Endothelial cell of umbilical vein (primary cell): ENCODE results near the gene FAM193B. TPM values are rescaled to one million over a fixed set of nuclear protein-coding genes. Genes with fewer than 3 reads are reported as not detected.

ENCODE experiments used
- BruUV-seq: library from RNA; stranded (reverse); fragments of 400-500 nt; replicated peaks from 2 replicates; lab custom pipeline; 2021; lab: Mats Ljungman, UMichigan
- CTCF ChIA-PET: fragments of 300-600, 350-600 bp; sonication (Branson Sonifier 250); formaldehyde crosslinking; loops from one replicate; lab custom pipeline; 2021; ENCODE audit warnings: antibody characterized with exemption, inconsistent platforms; lab: Charles Lee
- POLR2A ChIA-PET: fragments of 300-600, 350-600 bp; sonication (Branson Sonifier 250); formaldehyde crosslinking; loops from one replicate; lab custom pipeline; 2021; ENCODE audit warnings: antibody characterized with exemption, inconsistent platforms; lab: Charles Lee
- DNase-seq: peaks from one replicate; pipeline ENCODE4 v3.0.0-alpha.2; 2011; ENCODE audit warnings: low read depth, low spot score
- FAIRE-seq: peaks from 2 replicates; lab custom pipeline; 2011; peaks lifted over from hg19 to GRCh38; lab: Jason Lieb, UNC
- H2AFZ ChIP-seq: 2 replicates; pipeline ENCODE4 v1.6.0; 2012; ENCODE audit warnings: low read depth, low read length, control low read depth, inconsistent platforms
- H3K27ac ChIP-seq: 2 replicates; pipeline ENCODE4 v1.5.1; 2011; ENCODE audit warnings: low read depth, mild to moderate bottlenecking, control low read depth, low read length, moderate library complexity; ENCODE audit not compliant: insufficient read depth
- H3K27me3 ChIP-seq, 2 experiments: 2 replicates each; pipeline versions ENCODE4 v1.6.0 to v1.6.1; 2011; ENCODE audit warnings: low read length in 2 of 2, mixed read lengths in 1 of 2; ENCODE audit not compliant: control insufficient read depth in 2 of 2, insufficient read depth in 2 of 2
- H3K36me3 ChIP-seq, 2 experiments: 2 replicates in 1 of 2; 3 replicates in 1 of 2; pipeline ENCODE4 v1.5.1; 2011; ENCODE audit warnings: low read length in 2 of 2, mild to moderate bottlenecking in 1 of 2, moderate library complexity in 1 of 2; ENCODE audit not compliant: control insufficient read depth in 2 of 2, insufficient read depth in 2 of 2; ENCODE audit errors: extremely low read depth in 1 of 2
- H3K4me1 ChIP-seq: 3 replicates; pipeline ENCODE4 v1.5.1; 2011; ENCODE audit warnings: mild to moderate bottlenecking, low read length; ENCODE audit not compliant: control insufficient read depth, insufficient read depth; ENCODE audit errors: extremely low read depth
- H3K4me2 ChIP-seq: 2 replicates; pipeline ENCODE4 v1.6.1; 2011; ENCODE audit warnings: low read length, control low read depth, mixed read lengths; ENCODE audit not compliant: insufficient read depth
- H3K4me3 ChIP-seq, 3 experiments: fragments of 200-600 bp in 1 of 3; sonication (generic), shearing (Covaris generic) in 1 of 3; replicated peaks in 1 of 3; 2 replicates each; pipeline ENCODE4 v1.5.1; 2011 to 2016; ENCODE audit warnings: control low read depth in 3 of 3, low read length in 3 of 3, mild to moderate bottlenecking in 2 of 3, inconsistent platforms in 1 of 3, low read depth in 1 of 3, moderate library complexity in 1 of 3; ENCODE audit not compliant: insufficient read depth in 1 of 3
- H3K79me2 ChIP-seq: 2 replicates; pipeline ENCODE4 v1.6.0; 2012; ENCODE audit warnings: low read length, inconsistent platforms; ENCODE audit not compliant: control insufficient read depth, insufficient read depth
- H3K9ac ChIP-seq: replicated peaks from 2 replicates; pipeline ENCODE3; 2011; ENCODE audit warnings: low read length, control low read depth; ENCODE audit not compliant: insufficient read depth; ENCODE audit errors: extremely low read depth
- H3K9me1 ChIP-seq: replicated peaks from 3 replicates; pipeline ENCODE4 v1.6.0; 2011; ENCODE audit warnings: mild to moderate bottlenecking, low read length; ENCODE audit not compliant: control insufficient read depth, insufficient read depth; ENCODE audit errors: extremely low read depth
- H3K9me3 ChIP-seq: replicated peaks from 2 replicates; pipeline ENCODE4 v1.5.1; 2012; ENCODE audit warnings: low read length, inconsistent platforms; ENCODE audit not compliant: control insufficient read depth, insufficient read depth
- H4K20me1 ChIP-seq: replicated peaks from 2 replicates; pipeline ENCODE3; 2011; ENCODE audit warnings: mild to moderate bottlenecking, low read length; ENCODE audit not compliant: control insufficient read depth, insufficient read depth; ENCODE audit errors: extremely low read depth
- EZH2 ChIP-seq: IDR thresholded peaks from 2 replicates; pipeline ENCODE4 v1.6.1; 2012; ENCODE audit warnings: borderline replicate concordance, low read depth, mild to moderate bottlenecking, moderate library complexity, low read length, inconsistent platforms; ENCODE audit not compliant: severe bottlenecking
- FOS ChIP-seq: IDR thresholded peaks from 2 replicates; pipeline ENCODE4 v1.6.1; 2011; ENCODE audit warnings: mild to moderate bottlenecking, low read length, moderate library complexity, borderline replicate concordance; ENCODE audit not compliant: insufficient read depth
- GATA2 ChIP-seq: IDR thresholded peaks from 2 replicates; pipeline ENCODE4 v1.7.0; 2011; ENCODE audit warnings: low read depth, mild to moderate bottlenecking, moderate library complexity, mixed read lengths, low read length; ENCODE audit not compliant: insufficient read length, insufficient read depth
- JUN ChIP-seq: IDR thresholded peaks from 2 replicates; pipeline ENCODE4 v1.6.1; 2011; ENCODE audit warnings: borderline replicate concordance, low read depth; ENCODE audit not compliant: insufficient read length, insufficient read depth
- MYC ChIP-seq: IDR thresholded peaks from one replicate; pipeline ENCODE4 v1.6.1; 2011; ENCODE audit warnings: mild to moderate bottlenecking, low read depth, low read length
- POLR2A ChIP-seq: IDR thresholded peaks from 2 replicates; pipeline ENCODE4 v1.6.1; 2012; ENCODE audit warnings: low read depth, mild to moderate bottlenecking, control low read depth, low read length
- POLR2AphosphoS5 ChIP-seq: IDR thresholded peaks from 2 replicates; pipeline ENCODE4 v1.6.1; 2012; ENCODE audit warnings: low read depth, mild to moderate bottlenecking, control low read depth, low read length, moderate library complexity; ENCODE audit not compliant: insufficient read depth
- dilution Hi-C: fragments of 300-500 bp; cut with MboI; formaldehyde crosslinking; loops from one replicate; pipeline ENCODE4 v1.15.0; 2019; ENCODE audit warnings: low sequenced_read_pairs; ENCODE audit not compliant: extremely low pct_ligation_motif_present
- intact Hi-C: fragments of 100-400 bp; cut with micrococcal nuclease; formaldehyde crosslinking; loops from one replicate; pipeline ENCODE4 v1.10.0; 2022
- polyA plus RNA-seq, 4 experiments: library from polyadenylated mRNA; depleted of rRNA in 3 of 4; stranded (reverse) in 3 of 4; unstranded in 1 of 4; fragments of >200 nt; gene quantifications; 2 replicates each; pipeline versions ENCODE4 v1.2.1 to v1.2.3, GENCODE V29; 2011 to 2012; ENCODE audit warnings: missing spikeins in 1 of 4
- total RNA-seq: library from RNA; stranded (reverse); gene quantifications from 2 replicates; pipeline ENCODE4 v1.2.3, GENCODE V29; 2021
- TF ChIP-seq, protein P1 (sequence below), 2 donors: IDR thresholded peaks; 1 replicate in 1 of 2; 2 replicates in 1 of 2; pipeline ENCODE4 v1.5.1; 2011; ENCODE audit warnings: low read length in 2 of 2, mild to moderate bottlenecking in 2 of 2, moderate library complexity in 2 of 2, control low read depth in 1 of 2, inconsistent platforms in 1 of 2, low read depth in 1 of 2; ENCODE audit not compliant: insufficient read depth in 1 of 2; ENCODE audit errors: extremely low read depth in 1 of 2
- TF ChIP-seq, protein P2 (sequence below): IDR thresholded peaks from 2 replicates; pipeline ENCODE4 v1.6.1; 2011; ENCODE audit not compliant: insufficient read depth, insufficient read length

FAM193B gene
- total and polyA plus RNA-seq, 2 donors (not counting 3 experiments of a cell fraction or from before 2014, with no cell fraction given) = 57.9 to 75.7 TPM

DNA sequence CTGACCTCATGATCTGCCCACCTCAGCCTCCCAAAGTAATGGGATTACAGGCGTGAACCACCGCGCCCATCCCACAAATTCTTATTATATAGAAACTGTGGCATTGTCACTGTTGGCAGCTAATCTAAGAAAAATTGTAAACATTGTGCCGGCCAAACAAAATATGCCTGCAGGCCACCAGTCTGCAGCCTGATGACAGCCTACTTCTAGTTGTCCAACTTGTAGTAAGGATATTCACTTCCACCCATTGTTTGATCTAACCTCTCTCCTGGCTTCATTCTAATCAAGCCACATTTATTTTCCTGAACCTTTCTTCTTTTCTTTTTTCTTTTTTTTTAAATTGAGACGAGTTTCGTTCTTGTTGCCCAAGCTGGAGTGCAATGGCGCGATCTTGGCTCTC, 24.0 kb upstream of the FAM193B start:
- intact Hi-C loops = no loop called here
- Histone ChIP-seq H2AFZ (no peak overlapping the region), H3K9ac (no peak overlapping the region), H3K4me1 (no peaks in the 10 kb centered on the region), H3K4me2 (no peak overlapping the region), H3K27me3 (peaks cover 0 to 1% of the 10 kb centered on the region in 2 experiments), H3K79me2 (no peaks in the 10 kb centered on the region), H3K9me1 (no peaks in the 10 kb centered on the region), H4K20me1 (no peaks in the 10 kb centered on the region), H3K9me3 (no peaks in the 10 kb centered on the region), H3K36me3 (no peaks in the 10 kb centered on the region), H3K27ac (no peak overlapping the region), H3K4me3 (no peak overlapping the region)
- FAIRE-seq (no peak), DNase-seq (no peak)
- CTCF ChIA-PET = interaction anchor here (0.6 kb wide), 1 partner anchor 611 kb away, joined by 3 read pairs; no protein-coding TSS in a partner anchor
- POLR2A ChIA-PET = no interaction called here
- BruUV-seq = no TSS peak
- TF ChIP-seq MYC = no peak
- no peak for TF ChIP-seq POLR2A
- dilution Hi-C loops = no loop called here

DNA sequence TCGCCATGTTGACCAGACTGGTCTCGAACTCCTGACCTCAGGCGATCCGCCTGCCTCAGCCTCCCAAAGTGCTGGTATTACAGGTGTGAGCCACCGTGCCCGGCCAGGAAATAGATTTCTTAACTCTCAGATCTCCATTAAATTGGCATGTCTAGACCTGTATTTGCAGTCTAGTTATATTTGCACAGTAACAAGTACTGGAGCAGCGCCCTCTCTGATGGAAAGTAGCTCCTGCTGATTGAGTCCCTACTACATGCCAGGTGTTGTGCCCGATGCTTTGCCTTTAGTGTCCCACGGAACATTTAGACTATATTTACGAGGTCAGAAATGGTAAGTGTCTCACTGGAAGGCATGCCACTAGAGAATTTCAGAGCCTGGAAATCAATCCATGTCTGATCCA, 21.8 kb upstream of the FAM193B start:
- no peaks in the 10 kb centered on the region for H3K36me3 ChIP-seq
- no peak overlapping the region for H3K4me3 ChIP-seq
- H4K20me1 ChIP-seq = no peaks in the 10 kb centered on the region
- no peaks in the 10 kb centered on the region for H3K79me2 ChIP-seq
- intact Hi-C loops = no loop called here
- H3K9ac ChIP-seq = no peak overlapping the region
- ChIA-PET POLR2A (no interaction called here), CTCF (interaction anchor here (0.6 to 1.4 kb wide), 2 partner anchors 9 to 675 kb away, joined by 3 to 5 read pairs; no protein-coding TSS in a partner anchor)
- no peaks in the 10 kb centered on the region for H3K4me1 ChIP-seq
- DNase-seq (no peak), FAIRE-seq (no peak)
- dilution Hi-C loops = no loop called here
- no peak overlapping the region for H3K27ac ChIP-seq
- no TSS peak for BruUV-seq
- TF ChIP-seq POLR2AphosphoS5 = no peak
- no peak for TF ChIP-seq MYC
- no peak for TF ChIP-seq EZH2
- TF ChIP-seq, protein P1, sequence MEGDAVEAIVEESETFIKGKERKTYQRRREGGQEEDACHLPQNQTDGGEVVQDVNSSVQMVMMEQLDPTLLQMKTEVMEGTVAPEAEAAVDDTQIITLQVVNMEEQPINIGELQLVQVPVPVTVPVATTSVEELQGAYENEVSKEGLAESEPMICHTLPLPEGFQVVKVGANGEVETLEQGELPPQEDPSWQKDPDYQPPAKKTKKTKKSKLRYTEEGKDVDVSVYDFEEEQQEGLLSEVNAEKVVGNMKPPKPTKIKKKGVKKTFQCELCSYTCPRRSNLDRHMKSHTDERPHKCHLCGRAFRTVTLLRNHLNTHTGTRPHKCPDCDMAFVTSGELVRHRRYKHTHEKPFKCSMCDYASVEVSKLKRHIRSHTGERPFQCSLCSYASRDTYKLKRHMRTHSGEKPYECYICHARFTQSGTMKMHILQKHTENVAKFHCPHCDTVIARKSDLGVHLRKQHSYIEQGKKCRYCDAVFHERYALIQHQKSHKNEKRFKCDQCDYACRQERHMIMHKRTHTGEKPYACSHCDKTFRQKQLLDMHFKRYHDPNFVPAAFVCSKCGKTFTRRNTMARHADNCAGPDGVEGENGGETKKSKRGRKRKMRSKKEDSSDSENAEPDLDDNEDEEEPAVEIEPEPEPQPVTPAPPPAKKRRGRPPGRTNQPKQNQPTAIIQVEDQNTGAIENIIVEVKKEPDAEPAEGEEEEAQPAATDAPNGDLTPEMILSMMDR (IDR thresholded peaks at IDR 0.05; ENCODE audit: extremely low read depth in 1 of 2, insufficient read depth in 1 of 2, low read depth in 1 of 2, low read length in 2 of 2) = no peak
- no peak for TF ChIP-seq JUN
- no peak for TF ChIP-seq GATA2
- TF ChIP-seq, protein P2, sequence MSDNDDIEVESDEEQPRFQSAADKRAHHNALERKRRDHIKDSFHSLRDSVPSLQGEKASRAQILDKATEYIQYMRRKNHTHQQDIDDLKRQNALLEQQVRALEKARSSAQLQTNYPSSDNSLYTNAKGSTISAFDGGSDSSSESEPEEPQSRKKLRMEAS = no peak
- no peak for TF ChIP-seq FOS
- no peak for TF ChIP-seq POLR2A
- H3K4me2 ChIP-seq = no peak overlapping the region
- H3K9me1 ChIP-seq = no peaks in the 10 kb centered on the region
- H3K27me3 ChIP-seq = peaks cover 0 to 1% of the 10 kb centered on the region in 2 experiments
- H3K9me3 ChIP-seq = no peaks in the 10 kb centered on the region
- H2AFZ ChIP-seq = no peak overlapping the region
